Fibroblast of mammary gland (primary cell): Measurements from ENCODE around the gene LAMA2.

Experiments
- DNase-seq: peaks from one replicate; pipeline ENCODE4 v3.0.0-alpha.2; 2010; ENCODE audit warnings: low read depth
- H3K4me3 ChIP-seq: 2 replicates; pipeline ENCODE4 v1.5.1; 2011; ENCODE audit warnings: low read depth, mild to moderate bottlenecking, low read length, moderate library complexity; ENCODE audit not compliant: control insufficient read depth
- TF ChIP-seq, protein P1 (sequence below): conservative IDR thresholded peaks from 2 replicates; pipeline ENCODE4 v1.5.1; 2011; ENCODE audit warnings: low read depth, low read length, inconsistent platforms; ENCODE audit not compliant: control insufficient read depth, insufficient read depth

The LAMA2 gene

DNA sequence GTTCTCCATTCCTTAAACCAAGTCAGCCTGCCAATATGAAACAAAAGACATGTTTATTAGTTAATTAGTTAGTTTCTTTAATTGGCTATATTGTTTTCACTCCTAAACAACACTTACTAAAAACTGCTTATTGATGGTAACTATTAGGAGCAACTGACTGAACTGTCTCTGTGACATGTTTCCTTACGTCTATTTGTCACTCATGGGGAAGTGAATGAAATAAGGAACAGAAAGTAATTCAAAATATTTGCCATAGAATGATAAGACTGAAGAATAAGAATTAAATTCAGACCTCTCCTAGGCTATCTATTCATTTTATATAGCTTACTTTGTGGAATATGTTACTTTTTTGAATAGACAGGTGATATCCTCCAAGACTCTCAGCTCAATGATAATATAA is 217.2 kb downstream of the LAMA2 start:
- no peak overlapping the region for H3K4me3 ChIP-seq
- DNase-seq = no peak
- TF ChIP-seq, protein P1, sequence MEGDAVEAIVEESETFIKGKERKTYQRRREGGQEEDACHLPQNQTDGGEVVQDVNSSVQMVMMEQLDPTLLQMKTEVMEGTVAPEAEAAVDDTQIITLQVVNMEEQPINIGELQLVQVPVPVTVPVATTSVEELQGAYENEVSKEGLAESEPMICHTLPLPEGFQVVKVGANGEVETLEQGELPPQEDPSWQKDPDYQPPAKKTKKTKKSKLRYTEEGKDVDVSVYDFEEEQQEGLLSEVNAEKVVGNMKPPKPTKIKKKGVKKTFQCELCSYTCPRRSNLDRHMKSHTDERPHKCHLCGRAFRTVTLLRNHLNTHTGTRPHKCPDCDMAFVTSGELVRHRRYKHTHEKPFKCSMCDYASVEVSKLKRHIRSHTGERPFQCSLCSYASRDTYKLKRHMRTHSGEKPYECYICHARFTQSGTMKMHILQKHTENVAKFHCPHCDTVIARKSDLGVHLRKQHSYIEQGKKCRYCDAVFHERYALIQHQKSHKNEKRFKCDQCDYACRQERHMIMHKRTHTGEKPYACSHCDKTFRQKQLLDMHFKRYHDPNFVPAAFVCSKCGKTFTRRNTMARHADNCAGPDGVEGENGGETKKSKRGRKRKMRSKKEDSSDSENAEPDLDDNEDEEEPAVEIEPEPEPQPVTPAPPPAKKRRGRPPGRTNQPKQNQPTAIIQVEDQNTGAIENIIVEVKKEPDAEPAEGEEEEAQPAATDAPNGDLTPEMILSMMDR = no peak

DNA sequence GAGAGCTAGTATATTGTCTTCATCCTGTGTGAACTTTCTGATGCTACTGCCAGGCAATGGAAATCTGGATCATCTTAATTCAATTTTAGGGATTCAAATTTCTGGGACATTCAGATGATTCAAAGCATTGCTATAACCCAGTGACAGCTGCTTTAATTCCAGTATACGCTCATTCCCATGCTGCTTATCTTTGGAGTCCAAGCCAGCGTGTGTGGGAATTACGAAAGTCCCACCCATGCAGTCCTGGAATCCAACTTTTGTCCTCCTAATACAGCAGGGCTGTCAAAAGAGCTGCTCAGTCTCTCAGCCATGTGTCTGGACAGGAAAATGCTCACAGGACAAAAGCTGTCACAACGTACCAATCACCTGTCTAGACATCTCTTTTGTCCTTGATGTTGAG is 219.8 kb downstream of the LAMA2 start:
- TF ChIP-seq, protein P1 = no peak
- H3K4me3 ChIP-seq = no peak overlapping the region
- peak; percentile 71 for DNase-seq

DNA sequence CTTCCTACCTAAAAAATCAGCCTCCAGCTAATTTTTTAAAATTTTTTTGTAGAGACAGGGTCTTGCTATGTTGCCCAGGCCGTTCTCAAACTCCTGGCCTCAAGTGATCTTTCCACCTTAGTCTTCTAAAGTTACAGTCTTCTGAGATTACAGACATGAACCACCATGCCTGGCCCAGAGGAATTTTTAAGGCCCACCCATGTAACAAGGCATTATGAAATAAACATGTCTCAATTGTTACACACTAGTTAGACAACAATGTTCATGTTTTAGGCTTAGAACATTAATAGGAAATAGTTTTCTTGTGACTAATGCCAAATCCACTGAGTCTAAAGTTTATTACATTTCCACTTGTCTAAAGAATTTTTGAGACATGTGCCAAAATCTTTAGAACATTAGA is 221.2 kb downstream of the LAMA2 start:
- peak; percentile 78 for DNase-seq
- TF ChIP-seq, protein P1 = no peak

DNA sequence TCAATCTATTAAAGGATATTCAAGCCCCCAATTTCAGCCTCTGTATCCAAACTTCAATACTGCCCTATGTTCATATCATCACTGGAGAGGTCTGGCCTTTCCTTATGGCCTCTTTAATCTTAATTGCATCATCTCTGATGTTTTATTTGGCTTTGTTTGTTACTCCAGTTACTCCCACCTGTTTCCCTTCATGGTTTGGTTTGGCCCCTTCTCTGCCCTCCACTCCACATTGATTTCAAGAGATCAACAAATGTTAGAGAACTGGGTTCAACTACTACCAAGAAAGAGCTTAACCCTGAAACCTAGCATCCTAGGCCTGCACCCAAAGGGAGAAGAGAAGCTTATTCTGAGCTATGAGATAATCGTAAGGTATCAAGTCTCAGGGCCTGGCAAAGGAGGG is 221.6 kb downstream of the LAMA2 start:
- TF ChIP-seq, protein P1 = no peak
- peak; percentile 43 for DNase-seq

More for the DNA sequence above, 221.2 kb downstream of the LAMA2 start:
- no peak overlapping the region for H3K4me3 ChIP-seq

DNA sequence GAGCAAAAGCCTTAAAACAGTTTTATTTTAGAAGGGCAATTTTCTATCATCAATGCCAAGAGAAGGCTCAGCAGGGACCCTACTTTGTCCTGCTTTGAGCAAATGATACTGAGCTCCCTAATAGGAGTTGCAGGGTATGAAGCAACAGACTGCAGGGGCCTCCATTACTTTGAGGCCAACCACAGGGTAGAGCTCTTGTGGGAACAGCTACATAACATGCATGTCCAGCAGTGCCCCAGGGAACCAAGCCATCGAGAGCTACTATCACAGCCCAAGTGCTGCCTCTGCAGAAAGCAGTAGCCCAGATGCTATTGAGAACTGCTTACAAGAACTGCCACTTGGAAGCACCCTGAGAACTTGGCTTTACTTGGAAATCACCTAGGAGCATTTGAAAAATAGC is 222.1 kb downstream of the LAMA2 start:
- TF ChIP-seq, protein P1 = no peak
- H3K4me3 ChIP-seq = no peak overlapping the region
- no peak for DNase-seq

More for the DNA sequence above, 221.6 kb downstream of the LAMA2 start:
- no peak overlapping the region for H3K4me3 ChIP-seq

DNA sequence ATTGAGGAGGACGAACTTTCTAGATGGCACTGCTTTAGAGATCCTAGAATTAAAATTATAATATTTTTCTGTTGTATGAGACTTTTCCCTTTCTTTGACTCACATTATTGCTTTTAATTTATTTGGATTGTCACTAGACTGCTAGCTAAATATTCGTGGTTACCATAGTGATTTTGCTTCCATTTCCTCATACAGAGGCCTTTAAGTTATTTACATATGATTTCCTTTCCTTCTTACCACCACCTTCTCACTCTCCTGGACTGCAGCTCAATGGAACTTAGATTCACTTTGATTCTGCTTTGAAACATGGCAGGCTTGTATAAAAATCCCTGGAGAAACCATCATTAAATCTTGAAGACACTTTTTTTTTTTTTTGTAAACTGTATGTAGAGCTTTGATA is 222.9 kb downstream of the LAMA2 start:
- no peak for DNase-seq
- TF ChIP-seq, protein P1 = no peak
- no peak overlapping the region for H3K4me3 ChIP-seq

DNA sequence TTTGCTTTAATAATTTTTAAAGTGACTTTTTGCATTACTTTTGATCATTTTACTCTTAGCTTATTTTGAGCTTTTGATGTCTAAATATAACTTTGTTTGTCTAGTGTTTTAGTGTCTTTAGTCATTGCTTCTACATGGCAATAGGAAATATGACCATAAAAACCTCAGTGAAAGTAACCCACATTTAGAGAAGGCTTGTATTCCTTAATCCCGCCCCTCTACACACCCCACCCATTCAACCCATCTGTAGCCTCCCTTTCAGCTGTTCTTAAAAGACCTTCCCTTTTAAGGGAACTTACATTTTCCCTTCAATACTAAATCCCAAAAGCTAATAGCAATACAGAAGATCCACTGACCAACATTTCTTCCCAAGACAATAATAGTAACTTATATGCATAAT is 225.4 kb downstream of the LAMA2 start:
- no peak for DNase-seq
- TF ChIP-seq, protein P1 = no peak
- no peak overlapping the region for H3K4me3 ChIP-seq
